ENCODE results near the gene REL.

DNA sequence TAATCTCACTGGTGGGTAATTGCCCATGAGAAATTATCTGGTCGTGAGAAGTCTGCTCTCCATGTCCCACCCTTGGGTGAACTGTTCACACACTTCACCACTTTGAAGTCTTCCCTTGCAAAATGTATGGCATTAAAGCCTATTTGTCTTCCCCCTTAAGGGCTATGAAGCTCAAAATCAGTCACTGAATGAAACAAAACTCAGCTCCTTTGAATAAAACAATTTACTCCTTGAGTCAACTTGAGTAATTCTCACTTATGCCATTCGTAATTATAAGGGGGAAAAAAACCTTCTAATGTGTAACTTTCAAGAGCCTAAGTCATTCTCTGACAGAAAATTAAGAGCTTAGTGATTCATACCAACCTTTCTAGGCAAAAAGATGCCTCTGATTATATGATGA lies 48.8 kb upstream of the REL start:
- no peak for TF ChIP-seq POLR2AphosphoS5 (IDR thresholded peaks at IDR 0.05; ENCODE audit: control insufficient read depth, insufficient read depth, low read depth, low read length)
- TF ChIP-seq SMAD1 (IDR thresholded peaks at IDR 0.05; ENCODE audit: low read depth, low read length, partially characterized antibody): no peak
- no peak for TF ChIP-seq ZNF354B (CRISPR knock-in tag; IDR thresholded peaks at IDR 0.05)
- TF ChIP-seq, protein P1, sequence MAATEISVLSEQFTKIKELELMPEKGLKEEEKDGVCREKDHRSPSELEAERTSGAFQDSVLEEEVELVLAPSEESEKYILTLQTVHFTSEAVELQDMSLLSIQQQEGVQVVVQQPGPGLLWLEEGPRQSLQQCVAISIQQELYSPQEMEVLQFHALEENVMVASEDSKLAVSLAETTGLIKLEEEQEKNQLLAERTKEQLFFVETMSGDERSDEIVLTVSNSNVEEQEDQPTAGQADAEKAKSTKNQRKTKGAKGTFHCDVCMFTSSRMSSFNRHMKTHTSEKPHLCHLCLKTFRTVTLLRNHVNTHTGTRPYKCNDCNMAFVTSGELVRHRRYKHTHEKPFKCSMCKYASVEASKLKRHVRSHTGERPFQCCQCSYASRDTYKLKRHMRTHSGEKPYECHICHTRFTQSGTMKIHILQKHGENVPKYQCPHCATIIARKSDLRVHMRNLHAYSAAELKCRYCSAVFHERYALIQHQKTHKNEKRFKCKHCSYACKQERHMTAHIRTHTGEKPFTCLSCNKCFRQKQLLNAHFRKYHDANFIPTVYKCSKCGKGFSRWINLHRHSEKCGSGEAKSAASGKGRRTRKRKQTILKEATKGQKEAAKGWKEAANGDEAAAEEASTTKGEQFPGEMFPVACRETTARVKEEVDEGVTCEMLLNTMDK (IDR thresholded peaks at IDR 0.05; ENCODE audit: borderline replicate concordance, insufficient read depth, low read depth, low read length, poor library complexity, severe bottlenecking): no peak
